DMS79 treated with DMSO at 0.1 percent for 48 hours (cell line): ENCODE results near the gene CAMK4.

ENCODE experiments used
- DNase-seq: peaks from one replicate; lab custom pipeline; 2025; lab: John Stamatoyannopoulos, UW

CAMK4 gene

GRCh38 chr5:111223787-111224560 lies at the start of gene CAMK4:
Gene CAMK4, plus strand, starts transcription at chr5:111224384. Its CDS starts 100 bp downstream, at chr5:111224484.
- DNase-seq: peak; percentile 51

GRCh38 chr5:111183064-111183463 lies 41.1 kb upstream of the CAMK4 start:
- no peak for DNase-seq

DNA sequence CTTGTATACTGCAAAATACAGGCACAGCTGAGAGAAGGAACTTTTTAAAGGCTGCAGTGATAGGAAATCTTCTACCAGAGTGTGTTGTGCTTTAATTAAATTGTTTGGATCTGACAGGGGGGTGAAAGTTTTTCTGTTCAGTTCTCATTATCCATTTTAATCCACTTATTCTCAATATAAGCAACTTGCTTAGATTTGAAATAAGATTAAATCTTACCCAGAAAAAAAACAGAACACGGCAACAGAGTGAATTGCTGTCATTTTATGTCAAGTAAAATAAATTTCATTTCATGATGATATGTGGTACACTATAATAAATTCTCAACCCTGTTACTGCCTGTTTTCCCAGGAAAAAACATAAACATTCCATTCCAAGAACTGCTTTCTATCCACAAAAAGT lies 37.1 kb upstream of the CAMK4 start:
- DNase-seq: no peak

DNA sequence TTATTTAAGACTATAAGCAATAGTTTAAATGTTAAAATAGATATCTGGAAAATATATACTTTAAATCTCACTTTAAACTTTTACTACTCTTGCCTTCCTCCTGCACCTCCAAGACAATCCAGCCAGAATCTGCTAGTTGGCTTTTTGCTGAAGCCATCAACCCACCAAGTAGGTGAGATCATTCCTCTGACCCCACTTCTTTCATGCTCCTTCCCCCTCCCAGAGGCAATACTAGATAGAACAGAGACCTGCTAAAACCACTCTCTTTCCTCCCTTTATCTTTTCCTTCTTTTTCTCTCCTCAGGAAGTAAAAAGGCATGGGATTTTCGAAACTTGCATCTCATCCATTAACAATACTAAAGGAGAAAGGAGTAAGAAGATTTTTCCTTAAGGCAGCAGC lies 30.1 kb upstream of the CAMK4 start:
- DNase-seq: no peak

DNA sequence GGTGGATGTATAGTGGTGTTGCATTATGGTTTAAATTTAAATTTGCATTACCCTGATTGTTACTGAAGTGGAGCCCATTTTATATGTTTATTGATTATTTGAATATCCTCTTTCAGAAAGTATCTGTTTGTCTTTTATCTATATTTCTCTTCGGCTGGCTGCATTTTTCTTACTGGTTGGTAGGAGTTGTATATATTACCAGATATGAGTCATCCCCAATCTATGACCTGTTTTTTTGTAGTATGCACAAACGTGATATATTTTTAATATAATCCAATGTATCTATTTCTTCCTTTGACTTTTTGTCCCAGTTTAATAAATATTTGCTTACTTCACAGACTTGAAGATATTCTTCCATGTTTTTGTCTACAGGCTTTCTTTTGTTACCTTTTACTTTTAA lies 29.3 kb upstream of the CAMK4 start:
- no peak for DNase-seq

- no peak for DNase-seq
These were observed 26.7 kb upstream of the CAMK4 start for GRCh38 chr5:111197523-111197922.

DNA sequence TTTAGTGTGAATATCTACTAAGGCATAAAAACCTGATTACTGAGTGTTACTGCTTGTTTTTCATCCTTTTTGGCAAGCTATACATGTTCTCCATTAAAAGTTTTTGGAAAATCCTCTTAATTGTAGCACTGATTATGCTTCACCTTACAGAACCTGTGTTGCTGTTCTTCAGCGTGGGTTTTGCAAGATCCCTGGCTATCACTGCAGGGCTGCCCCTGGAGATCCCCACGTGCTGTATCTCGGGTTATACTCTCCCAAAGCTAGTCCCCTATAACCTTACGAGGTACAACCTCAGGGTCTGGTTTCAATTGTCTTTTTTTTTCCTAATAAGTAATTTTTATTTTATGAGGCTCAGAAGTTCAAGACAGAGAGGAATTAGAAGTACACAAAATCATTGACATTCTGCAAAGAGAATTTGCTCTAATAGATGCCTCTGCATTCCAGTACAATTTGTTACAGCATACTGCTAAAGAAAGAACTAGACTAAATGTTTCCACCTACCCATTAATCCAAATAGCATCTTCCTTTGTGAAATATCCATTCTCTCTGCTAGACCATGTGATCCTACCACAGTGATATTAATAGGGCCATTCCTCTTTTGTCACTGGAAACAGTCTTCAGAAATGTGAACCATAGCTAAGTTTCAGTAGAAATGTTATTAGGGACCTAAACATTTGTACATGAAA lies 25.8 kb upstream of the CAMK4 start:
- no peak for DNase-seq

- DNase-seq: no peak
These were observed 23.4 kb upstream of the CAMK4 start for GRCh38 chr5:111200828-111201227.

DNA sequence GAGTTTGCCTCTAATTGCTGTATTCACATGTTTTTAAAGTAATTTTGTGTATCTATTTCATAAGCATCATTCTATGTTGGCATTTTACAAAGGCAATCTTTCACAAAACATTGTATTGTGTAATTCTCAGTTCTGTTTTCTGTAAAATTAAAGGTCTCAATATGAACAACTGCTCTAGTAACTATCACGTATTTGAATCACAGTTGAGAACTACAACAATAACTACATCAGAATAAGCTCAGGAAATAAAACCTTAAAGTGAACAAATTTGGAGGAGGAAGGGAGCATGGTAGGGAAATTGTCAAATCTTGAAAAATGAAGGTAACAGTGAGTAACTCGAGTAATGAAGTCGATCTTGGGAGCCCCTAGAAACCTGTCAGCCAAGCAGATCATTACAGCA lies 22.5 kb upstream of the CAMK4 start:
- DNase-seq: no peak

- no peak for DNase-seq
These were observed 12.8 kb upstream of the CAMK4 start for GRCh38 chr5:111211341-111211740.

DNA sequence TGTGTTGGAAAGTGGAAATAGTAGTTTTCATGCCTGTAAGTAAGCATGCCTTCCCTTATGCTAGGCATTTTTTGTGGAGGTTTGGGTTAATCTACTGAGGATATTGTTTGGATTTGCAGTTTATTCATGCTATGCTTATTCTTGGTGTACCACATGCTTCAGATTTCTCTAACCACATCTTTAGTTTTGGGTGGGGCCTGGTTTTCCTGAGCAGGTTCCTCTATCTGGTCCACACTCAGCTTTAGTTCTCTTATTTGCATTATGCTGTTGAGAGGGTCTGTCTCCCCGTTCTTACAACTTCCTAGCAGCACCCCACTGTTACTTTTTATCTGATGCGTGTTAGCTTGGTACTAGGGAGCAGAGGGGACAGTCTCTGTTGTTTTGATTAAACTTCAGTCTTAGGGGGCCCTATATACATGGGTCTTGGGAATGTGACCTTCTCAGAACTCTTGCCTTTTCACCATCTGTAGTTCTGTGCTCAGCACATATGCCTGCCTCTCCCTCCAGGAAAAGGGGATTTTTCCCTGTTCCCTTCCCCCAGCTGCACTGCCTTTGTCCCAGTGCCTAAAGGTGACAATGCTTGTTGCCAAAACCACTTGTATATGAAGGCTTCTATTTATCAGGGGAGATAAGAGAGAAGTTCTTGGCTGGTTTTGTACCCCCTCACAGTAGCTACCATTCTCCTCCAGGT lies 10.0 kb upstream of the CAMK4 start:
- no peak for DNase-seq

- DNase-seq: no peak
These were observed 8.2 kb upstream of the CAMK4 start for GRCh38 chr5:111215971-111216370.

GRCh38 chr5:111221139-111221538 lies 3.0 kb upstream of the CAMK4 start:
- DNase-seq: no peak

GRCh38 chr5:111223101-111223786 lies 940 bp upstream of the CAMK4 start:
- DNase-seq: peak; percentile 25

- DNase-seq: no peak
These were observed 569 bp downstream of the CAMK4 start for GRCh38 chr5:111224561-111225345.

DNA sequence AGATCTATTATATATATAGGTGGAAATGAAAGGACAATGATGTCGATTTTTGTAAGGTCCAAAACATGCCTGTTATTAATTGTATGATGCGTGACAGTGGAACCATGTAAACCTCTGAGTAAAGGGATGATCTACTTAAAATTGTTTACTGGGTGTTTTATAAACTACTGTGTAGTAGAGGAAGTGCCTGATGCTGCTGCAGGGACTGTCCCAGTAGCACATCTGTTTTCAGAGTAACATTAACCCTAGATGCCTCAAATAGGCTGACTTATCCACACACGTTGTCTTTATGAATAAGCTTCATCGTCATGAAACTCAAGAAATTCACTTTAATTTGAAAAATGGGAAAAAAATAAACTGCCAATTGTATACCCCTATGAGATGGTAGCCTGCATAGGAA lies 1.7 kb downstream of the CAMK4 start:
- DNase-seq: no peak

- DNase-seq: no peak
These were observed 2.4 kb downstream of the CAMK4 start for GRCh38 chr5:111226556-111226955.

- no peak for DNase-seq
These were observed 3.1 kb downstream of the CAMK4 start for GRCh38 chr5:111227226-111227782.

- DNase-seq: no peak
These were observed 3.6 kb downstream of the CAMK4 start for GRCh38 chr5:111227801-111228200.

DNA sequence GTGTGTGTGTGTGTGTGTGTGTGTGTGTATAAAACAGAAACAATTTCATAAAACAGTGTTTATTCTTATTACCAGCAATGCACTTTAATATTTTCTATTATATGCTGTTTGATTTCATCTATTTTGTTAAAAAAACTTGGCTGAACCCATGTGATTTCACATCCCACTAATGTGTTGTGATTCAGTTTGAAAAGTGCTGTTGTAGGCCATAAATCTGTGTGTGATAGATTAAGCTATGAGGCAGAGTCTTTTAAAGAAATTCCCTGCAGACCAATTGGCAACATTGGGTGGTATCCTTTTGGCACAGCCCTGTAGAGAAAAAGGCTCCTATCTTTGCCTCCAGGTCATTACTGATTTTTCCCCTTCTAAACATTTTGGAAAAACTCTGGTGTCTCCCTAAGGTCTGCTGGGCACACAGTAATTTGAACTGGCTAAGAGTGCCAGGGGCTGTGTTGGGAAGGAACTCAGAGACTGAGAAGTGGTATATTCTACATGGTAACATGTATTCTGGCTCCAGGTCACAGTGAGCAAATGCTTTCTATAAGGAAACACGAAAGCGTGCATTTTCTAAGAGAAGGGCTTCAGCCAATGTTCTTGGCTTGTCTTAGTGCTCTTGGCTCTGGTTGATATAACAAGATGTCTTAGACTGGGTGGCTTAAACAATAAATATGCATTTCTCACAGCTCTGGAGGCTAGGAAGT lies 4.5 kb downstream of the CAMK4 start:
- DNase-seq: no peak
